HepG2 (cell line): ENCODE results near the gene CLASP2. TPM values are rescaled to one million over a fixed set of nuclear protein-coding genes. Genes with fewer than 3 reads are reported as not detected.
A peak's percentile ranks its signal among the peaks of the same experiment; 100 is the strongest.

Experiments
- ATAC-seq: fragments of 200-7000 bp; cut with Tn5 transposase; 3 replicates; pipeline ENCODE4 v1.9.1; 2020; ENCODE audit warnings: mild to moderate bottlenecking, moderate library complexity
- BruUV-seq: library from RNA; stranded (reverse); fragments of 400-500 nt; replicated peaks from 2 replicates; lab custom pipeline; 2021; lab: Mats Ljungman, UMichigan
- CTCF ChIA-PET: fragments of 300-600 bp; formaldehyde crosslinking; extraction: SDS; loops from one replicate; lab custom pipeline; 2021; ENCODE audit warnings: low total read pairs, inconsistent platforms, low intra/inter-chr PET ratio; lab: Yijun Ruan, JAX
- POLR2A ChIA-PET: fragments of 350-600 bp; sonication (Branson Sonifier 250); formaldehyde crosslinking; loops from one replicate; lab custom pipeline; 2020; ENCODE audit warnings: antibody characterized with exemption, inconsistent platforms; lab: Yijun Ruan, JAX
- DNase-seq: peaks from one replicate; pipeline ENCODE4 v3.0.0-alpha.2; 2015; ENCODE audit warnings: low spot score
- FAIRE-seq: peaks from 3 replicates; lab custom pipeline; 2011; peaks lifted over from hg19 to GRCh38; lab: Jason Lieb, UNC
- H2AFZ ChIP-seq: one replicate; pipeline ENCODE4 v1.6.1; 2011; ENCODE audit warnings: low read length, inconsistent platforms
- H3K27ac ChIP-seq: fragments of 300-600 bp; 3 replicates; pipeline ENCODE4 v1.8.0; 2011; ENCODE audit warnings: mixed run types, mild to moderate bottlenecking, mixed read lengths, low read length, inconsistent platforms; ENCODE audit not compliant: insufficient read depth; ENCODE audit errors: extremely low read length
- H3K27me3 ChIP-seq, 2 experiments: fragments of 200-600 bp in 1 of 2; 2 replicates in 1 of 2; 3 replicates in 1 of 2; pipeline versions ENCODE4 v1.6.0 to v1.8.0; 2011; ENCODE audit warnings: low read length in 2 of 2, mild to moderate bottlenecking in 2 of 2, moderate library complexity in 2 of 2, inconsistent platforms in 1 of 2; ENCODE audit not compliant: insufficient read depth in 2 of 2, control insufficient read depth in 1 of 2
- H3K36me3 ChIP-seq, 2 experiments: fragments of 200-600 bp in 1 of 2; replicated peaks in 1 of 2; 2 replicates in 1 of 2; 3 replicates in 1 of 2; pipeline versions ENCODE4 v1.5.1 to v1.8.0; 2011; ENCODE audit warnings: low read length in 2 of 2, inconsistent platforms in 1 of 2; ENCODE audit not compliant: insufficient read depth in 2 of 2, control insufficient read depth in 1 of 2
- H3K4me1 ChIP-seq: 2 replicates; pipeline ENCODE4 v1.5.1; 2012; ENCODE audit warnings: low read length, inconsistent platforms; ENCODE audit not compliant: insufficient read depth
- H3K4me2 ChIP-seq: 2 replicates; pipeline ENCODE4 v1.6.0; 2011; ENCODE audit warnings: low read depth, low read length, inconsistent platforms
- H3K4me3 ChIP-seq, 3 experiments: fragments of 200-600 bp in 1 of 3; sonication (generic), shearing (Covaris generic) in 1 of 3; replicated peaks in 1 of 3; 2 replicates each; pipeline ENCODE4 v1.5.1; 2011 to 2016; ENCODE audit warnings: low read length in 3 of 3, inconsistent platforms in 2 of 3, low read depth in 2 of 3, mild to moderate bottlenecking in 2 of 3, control low read depth in 1 of 3, mixed read lengths in 1 of 3; ENCODE audit not compliant: insufficient read depth in 1 of 3
- H3K79me2 ChIP-seq: one replicate; pipeline ENCODE4 v1.6.1; 2011; ENCODE audit warnings: low read length, inconsistent platforms; ENCODE audit not compliant: insufficient read depth
- H3K9ac ChIP-seq: 2 replicates; pipeline ENCODE4 v1.6.0; 2011; ENCODE audit warnings: mild to moderate bottlenecking, low read depth, low read length, inconsistent platforms; ENCODE audit not compliant: insufficient read depth
- H3K9me3 ChIP-seq: 2 replicates; pipeline ENCODE4 v1.5.1; 2012; ENCODE audit warnings: mild to moderate bottlenecking, low read length
- H4K20me1 ChIP-seq: 2 replicates; pipeline ENCODE4 v1.6.0; 2011; ENCODE audit warnings: inconsistent platforms, mild to moderate bottlenecking, low read length, moderate library complexity; ENCODE audit not compliant: insufficient read depth
- CEBPB ChIP-seq: IDR thresholded peaks from 2 replicates; pipeline ENCODE4 v1.6.1; 2011; ENCODE audit warnings: low read depth, low read length, improper control_type of control experiment, borderline replicate concordance
- CEBPG ChIP-seq: IDR thresholded peaks from 2 replicates; pipeline ENCODE4 v1.6.1; 2016
- GFI1 ChIP-seq: sonication (generic); formaldehyde crosslinking; IDR thresholded peaks from 2 replicates; pipeline ENCODE4 v1.5.0; 2020; ENCODE audit warnings: missing genetic modification reagents, mild to moderate bottlenecking, borderline replicate concordance
- KAT2B ChIP-seq: fragments of 150-350 bp; IDR thresholded peaks from 2 replicates; pipeline ENCODE4 v1.6.1; 2014; ENCODE audit warnings: low read depth, low read length, borderline replicate concordance
- KDM3A ChIP-seq: IDR thresholded peaks from 2 replicates; pipeline ENCODE4 v1.6.1; 2018; ENCODE audit warnings: low read depth, missing compliant biosample characterization
- MAX ChIP-seq: IDR thresholded peaks from 2 replicates; pipeline ENCODE4 v1.6.1; 2012; ENCODE audit warnings: inconsistent platforms
- NCOA2 ChIP-seq: sonication (generic); formaldehyde crosslinking; IDR thresholded peaks from 2 replicates; pipeline ENCODE4 v1.8.0; 2022; ENCODE audit warnings: inconsistent platforms
- TSC22D2 ChIP-seq: sonication (generic); formaldehyde crosslinking; IDR thresholded peaks from 2 replicates; pipeline ENCODE4 v1.5.1; 2020; ENCODE audit warnings: missing genetic modification reagents, mild to moderate bottlenecking, borderline replicate concordance
- WGBS: methylation state at CpG from one replicate; pipeline ENCODE4 v1.1.6; 2017; ENCODE audit warnings: low lambda C conversion rate; 5-methylcytosine and 5-hydroxymethylcytosine counted together
- in situ Hi-C: cut with HindIII; loops from 2 replicates; pipeline ENCODE4 v1.10.0; 2017; ENCODE audit warnings: low pct_unique_long_range_greater_than_20kb; ENCODE audit not compliant: extremely low pct_ligation_motif_present
- intact Hi-C: fragments of 100-400 bp; cut with micrococcal nuclease; formaldehyde crosslinking; loops from one replicate; pipeline ENCODE4 v1.10.0; 2022; ENCODE audit not compliant: unreplicated experiment
- polyA plus RNA-seq, 8 experiments: library from polyadenylated mRNA; depleted of rRNA in 3 of 8; stranded (reverse) in 7 of 8; unstranded in 1 of 8; fragments of >200 nt; fragmentation: Illumina TruSeq in 4 of 8; extraction: Trizol in 4 of 8; gene quantifications; 2 replicates each; pipeline versions ENCODE4 v1.2.1 to v1.2.3, GENCODE V29; 2011 to 2016; ENCODE audit warnings: low read depth in 4 of 8, missing spikeins in 1 of 8, mixed read lengths in 1 of 8; ENCODE audit not compliant: insufficient read depth in 1 of 8
- total RNA-seq, 5 experiments: library from RNA; depleted of rRNA; stranded (reverse); fragments of >200 nt; fragmentation: Illumina TruSeq; extraction: Trizol; gene quantifications; 2 replicates each; pipeline ENCODE4 v1.2.3, GENCODE V29; 2016; ENCODE audit warnings: low read depth in 1 of 5
- TF ChIP-seq, protein P1 (sequence below): fragments of 450-650 bp; IDR thresholded peaks from 2 replicates; pipeline ENCODE4 v1.6.1; 2017

The CLASP2 gene
- total and polyA plus RNA-seq, 2 of the 13 experiments (the other 11 are each of a cell fraction or from before 2014, with no cell fraction given) = 15.7 to 34.8 TPM

DNA sequence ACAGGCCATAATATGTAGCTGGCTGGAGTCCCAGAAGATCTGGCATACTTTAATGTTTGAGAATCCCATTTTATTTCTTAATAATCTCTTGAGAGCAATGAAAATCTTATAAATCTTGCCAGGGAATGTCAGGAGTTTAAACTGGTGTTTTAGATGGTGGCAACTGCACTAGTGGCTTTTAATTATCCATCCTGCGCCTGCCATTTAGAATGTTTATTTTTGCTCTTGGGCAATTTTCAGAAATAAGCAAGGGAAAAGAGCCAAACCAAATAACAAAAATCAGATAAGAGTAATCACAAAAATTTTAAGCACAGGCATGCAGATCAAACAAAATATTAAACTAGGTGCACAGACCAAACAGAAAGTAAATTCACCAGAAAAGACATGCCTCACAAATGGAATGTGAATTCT is 235.9 kb downstream of the CLASP2 start:
- no peak overlapping the region for H3K9ac ChIP-seq
- 0 out of 2 replicates have a peak overlapping the region, but pooled peaks have one; percentile 16 for H3K4me2 ChIP-seq
- no peak overlapping the region for H2AFZ ChIP-seq
- TF ChIP-seq GFI1 (CRISPR knock-in tag) (peak; percentile 35; the same call in 1 of the 2 replicates), TSC22D2 (CRISPR knock-in tag) (no peak), KDM3A (CRISPR knock-in tag) (no peak), NCOA2 (CRISPR knock-in tag) (0 out of 2 replicates have a peak, but pooled peaks have one; percentile 11)
- TF ChIP-seq, all 625 proteins: peak for 2
- FAIRE-seq = no peak
- peak; percentile 44; the same call in 1 of the 3 replicates for ATAC-seq
- Histone ChIP-seq H3K27me3 (no peaks in the 10 kb centered on the region), H3K27ac (no peak overlapping the region), H3K9me3 (peaks cover 17% of the 10 kb centered on the region), H4K20me1 (no peaks in the 10 kb centered on the region), H3K79me2 (no peaks in the 10 kb centered on the region), H3K4me1 (peaks cover 11% of the 10 kb centered on the region), H3K4me3 (peak overlapping the region in 1 of 3 experiments; percentile 8; a peak in 1 of 6 replicates), H3K36me3 (no peaks in the 10 kb centered on the region)
- CTCF ChIA-PET = no interaction called here
- peak; percentile 51 for DNase-seq
- POLR2A ChIA-PET = no interaction called here
- 3% methylated on average over 1 of the region's 1 CpG for WGBS
- BruUV-seq = no TSS peak
- intact Hi-C loops (no loop called here), in situ Hi-C loops (no loop called here)

- CTCF ChIA-PET = no interaction called here
- in situ Hi-C loops = no loop called here
- no TSS peak for BruUV-seq
Measured at GRCh38 chr3:33474896-33475295, 243.2 kb downstream of the CLASP2 start.

More at GRCh38 chr3:33474896-33475295, 243.2 kb downstream of the CLASP2 start:
- Histone ChIP-seq H3K27me3 (no peaks in the 10 kb centered on the region), H3K27ac (no peak overlapping the region), H3K9me3 (peaks cover 5% of the 10 kb centered on the region), H3K4me2 (no peak overlapping the region), H2AFZ (no peak overlapping the region), H3K4me3 (no peak overlapping the region), H4K20me1 (no peaks in the 10 kb centered on the region), H3K9ac (no peak overlapping the region), H3K36me3 (no peaks in the 10 kb centered on the region), H3K79me2 (no peaks in the 10 kb centered on the region), H3K4me1 (no peaks in the 10 kb centered on the region)
- POLR2A ChIA-PET = no interaction called here
- peak; percentile 30 for DNase-seq
- TF ChIP-seq KAT2B = no peak
- TF ChIP-seq, protein P1, sequence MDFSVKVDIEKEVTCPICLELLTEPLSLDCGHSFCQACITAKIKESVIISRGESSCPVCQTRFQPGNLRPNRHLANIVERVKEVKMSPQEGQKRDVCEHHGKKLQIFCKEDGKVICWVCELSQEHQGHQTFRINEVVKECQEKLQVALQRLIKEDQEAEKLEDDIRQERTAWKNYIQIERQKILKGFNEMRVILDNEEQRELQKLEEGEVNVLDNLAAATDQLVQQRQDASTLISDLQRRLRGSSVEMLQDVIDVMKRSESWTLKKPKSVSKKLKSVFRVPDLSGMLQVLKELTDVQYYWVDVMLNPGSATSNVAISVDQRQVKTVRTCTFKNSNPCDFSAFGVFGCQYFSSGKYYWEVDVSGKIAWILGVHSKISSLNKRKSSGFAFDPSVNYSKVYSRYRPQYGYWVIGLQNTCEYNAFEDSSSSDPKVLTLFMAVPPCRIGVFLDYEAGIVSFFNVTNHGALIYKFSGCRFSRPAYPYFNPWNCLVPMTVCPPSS = no peak
- no peak for TF ChIP-seq MAX
- peak; percentile 78 for TF ChIP-seq CEBPG (CRISPR knock-in tag)
- TF ChIP-seq CEBPB = peak; percentile 83
- ATAC-seq = peak; percentile 53; the same call in 1 of the 3 replicates
- FAIRE-seq = no peak
- intact Hi-C loops = loop anchor here (5.0 kb wide), 1 partner anchor 312 kb away; no protein-coding TSS in a partner anchor
- 25% methylated on average over 2 of the region's 2 CpGs for WGBS
